NCI-H524 treated with DMSO at 0.1 percent for 48 hours (cell line): Measurements from ENCODE around the gene PLAC8L1.

Source experiments
- DNase-seq: peaks from one replicate; lab custom pipeline; 2025; lab: John Stamatoyannopoulos, UW

Gene PLAC8L1

DNA sequence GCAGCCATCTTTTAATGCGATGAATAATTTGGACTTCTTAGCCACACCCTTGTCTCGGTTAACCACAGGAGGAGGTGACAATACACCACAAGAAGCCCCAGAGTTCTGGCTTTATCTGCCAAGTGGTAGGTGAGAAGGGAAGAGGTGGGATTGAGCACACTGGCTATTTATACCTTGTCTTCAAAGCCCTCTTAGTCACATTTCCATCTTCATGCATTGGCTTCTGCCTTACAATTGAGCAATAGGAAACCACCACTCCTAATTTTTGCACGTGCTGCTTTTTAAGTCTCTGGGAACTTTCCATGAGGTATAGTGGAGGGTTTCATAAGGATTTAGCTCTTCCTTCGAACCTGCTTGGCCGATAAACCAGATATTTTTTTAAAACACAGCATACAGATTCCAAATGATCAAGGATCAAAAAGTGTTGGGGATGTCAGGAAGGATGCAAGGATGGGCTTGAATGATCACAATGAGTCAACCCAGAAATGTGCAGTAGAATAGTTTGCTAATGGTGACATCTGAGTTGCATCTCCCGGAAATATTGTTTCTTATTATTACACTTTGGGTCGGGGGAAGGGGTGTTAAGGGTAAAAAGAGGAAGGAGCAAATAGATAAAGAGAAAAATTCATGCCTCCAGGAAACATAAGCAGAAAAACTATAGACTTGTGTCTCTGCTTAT is 25.5 kb downstream of the PLAC8L1 start:
- DNase-seq: no peak

DNA sequence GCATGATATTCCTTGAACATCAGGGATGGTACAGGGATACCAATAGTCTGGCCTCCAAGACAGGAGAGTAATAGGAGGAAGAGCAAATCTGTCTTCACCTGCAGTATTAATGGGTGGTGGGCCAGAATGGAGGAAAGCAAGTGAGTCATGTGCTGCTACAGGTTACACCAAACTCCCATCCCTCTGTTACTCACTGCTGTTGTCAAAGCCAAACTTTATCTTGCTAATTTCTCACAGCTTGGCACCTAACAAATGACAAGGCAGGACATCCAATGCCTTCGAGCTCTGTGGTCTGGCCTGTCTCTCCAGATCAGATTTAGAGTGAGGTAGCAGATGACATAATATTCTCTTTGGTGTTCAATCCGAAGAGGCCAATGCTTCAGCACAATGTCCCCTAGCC is 26.8 kb downstream of the PLAC8L1 start:
- no peak for DNase-seq

DNA sequence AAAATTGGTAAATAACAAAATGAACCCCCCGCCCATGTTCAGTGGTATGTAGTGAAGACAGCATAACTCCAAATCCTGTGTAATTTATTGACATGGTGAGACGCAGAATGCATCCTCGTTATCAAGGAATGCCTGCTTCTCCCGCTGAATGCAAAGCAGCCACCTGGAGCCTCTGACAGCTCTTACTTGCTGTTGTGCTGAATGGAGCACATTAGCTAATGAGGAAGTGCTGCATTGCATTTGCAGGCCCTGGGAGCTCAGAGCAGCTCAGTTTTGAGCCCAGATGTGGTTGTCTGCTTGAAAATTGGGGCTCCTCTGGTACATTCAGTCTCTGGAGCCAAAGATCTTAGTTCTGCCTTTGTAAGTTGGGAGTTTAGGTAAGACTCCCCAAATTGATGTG is 28.9 kb downstream of the PLAC8L1 start:
- no peak for DNase-seq

DNA sequence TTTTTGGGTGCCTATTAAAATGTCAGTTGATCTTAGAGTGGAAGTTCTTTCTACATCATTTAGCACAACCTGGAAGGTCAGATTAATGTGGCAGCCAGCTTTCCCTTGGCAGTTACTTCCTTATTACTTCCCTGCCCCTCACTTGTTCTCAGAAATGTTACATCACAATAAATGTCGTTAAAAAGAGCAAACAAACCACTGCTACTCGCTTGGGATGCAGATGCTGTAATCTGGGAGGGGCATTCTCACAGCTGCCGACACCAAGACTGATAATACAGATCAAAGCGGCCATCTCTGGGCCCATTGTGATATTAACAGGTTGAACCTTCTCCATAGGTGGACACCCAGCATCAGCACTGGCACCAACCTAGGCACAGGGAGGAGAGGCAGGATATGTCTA is 29.3 kb downstream of the PLAC8L1 start:
- DNase-seq: no peak

DNA sequence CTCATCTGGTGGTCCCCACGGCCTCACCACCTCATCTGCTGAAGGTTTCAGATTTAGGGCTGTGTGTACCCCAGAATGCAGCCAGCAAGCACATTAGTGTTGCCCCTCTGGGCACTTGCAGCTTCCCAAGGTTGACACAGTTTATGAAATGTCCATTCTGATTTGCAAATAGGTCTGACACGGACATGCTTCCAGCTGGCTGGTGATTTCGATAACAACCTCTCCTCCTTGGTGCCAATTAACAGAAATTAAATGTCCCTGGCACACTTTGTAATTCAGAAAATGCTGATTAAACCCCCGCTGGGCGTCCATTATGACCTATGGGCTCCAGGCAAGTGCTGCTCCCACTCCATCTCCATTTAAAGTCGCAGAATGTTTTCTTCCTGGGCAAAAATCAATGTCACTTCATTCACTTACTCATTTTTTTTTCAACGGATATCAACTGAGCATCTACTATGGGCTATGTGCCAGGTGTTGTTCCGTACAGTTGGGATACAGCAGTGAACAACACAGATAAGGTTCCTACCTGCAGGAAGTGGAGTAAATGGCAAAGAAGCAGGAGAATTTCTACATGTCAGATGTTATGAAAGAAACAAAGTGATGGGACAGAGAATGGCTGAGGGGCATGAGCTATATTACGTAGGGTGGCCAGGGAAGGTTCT is 32.0 kb downstream of the PLAC8L1 start:
- DNase-seq: no peak

DNA sequence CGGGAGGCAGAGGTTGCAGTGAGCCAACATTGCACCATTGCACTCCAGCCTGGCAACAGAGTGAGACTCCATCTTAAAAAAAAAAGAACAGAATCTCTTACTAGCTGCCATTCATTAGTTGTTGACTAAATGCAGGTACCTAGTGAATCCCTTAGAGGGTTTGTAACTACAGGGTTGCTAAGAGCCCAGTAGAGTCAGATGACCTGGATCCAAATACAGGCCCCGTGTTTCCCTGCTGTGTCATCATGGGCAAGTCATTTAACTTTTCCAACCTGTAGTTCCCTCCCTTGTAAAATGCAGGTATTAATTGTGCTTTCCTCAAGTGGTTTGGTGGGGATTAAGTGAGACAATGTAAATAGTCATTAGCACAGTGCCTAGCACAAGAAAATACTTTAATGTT is 32.8 kb downstream of the PLAC8L1 start:
- DNase-seq: no peak

DNA sequence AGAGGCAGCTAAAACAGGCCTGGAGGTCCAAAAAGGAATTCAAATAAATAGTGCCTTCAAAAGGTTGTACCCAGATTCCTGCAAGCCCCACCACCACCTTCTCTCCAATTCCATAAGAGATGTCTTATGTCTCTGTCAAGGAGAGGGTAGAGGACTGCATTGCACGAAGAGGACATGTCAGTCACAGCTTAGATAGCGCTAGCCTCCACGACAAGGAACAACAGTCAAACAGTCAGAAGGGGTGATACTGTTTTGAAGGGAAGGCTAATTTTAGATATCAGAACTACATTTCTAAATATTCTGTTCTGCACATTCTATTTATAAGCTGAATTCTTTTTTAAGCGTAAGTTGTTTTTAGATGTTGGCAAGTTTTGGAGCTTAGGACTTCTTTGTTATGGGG is 34.2 kb downstream of the PLAC8L1 start:
- no peak for DNase-seq

DNA sequence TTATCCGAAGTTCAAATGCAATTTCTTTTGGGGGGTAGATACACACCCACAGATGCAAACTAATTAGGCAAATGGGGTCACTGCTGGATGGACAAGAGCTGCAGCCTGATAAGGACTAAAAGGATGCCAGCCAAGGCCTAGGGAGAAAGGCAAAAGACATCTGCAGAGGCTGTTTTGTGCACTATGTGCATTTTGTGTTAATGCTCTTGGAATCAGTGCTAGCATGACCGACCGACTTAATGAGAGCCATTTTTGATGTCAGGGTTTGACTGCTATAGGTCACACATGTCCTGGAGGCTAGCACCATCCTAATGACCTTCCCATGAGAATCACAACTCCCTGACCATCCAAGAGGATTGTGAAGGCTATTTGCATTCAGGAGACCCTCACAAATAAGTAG is 34.6 kb downstream of the PLAC8L1 start:
- no peak for DNase-seq

DNA sequence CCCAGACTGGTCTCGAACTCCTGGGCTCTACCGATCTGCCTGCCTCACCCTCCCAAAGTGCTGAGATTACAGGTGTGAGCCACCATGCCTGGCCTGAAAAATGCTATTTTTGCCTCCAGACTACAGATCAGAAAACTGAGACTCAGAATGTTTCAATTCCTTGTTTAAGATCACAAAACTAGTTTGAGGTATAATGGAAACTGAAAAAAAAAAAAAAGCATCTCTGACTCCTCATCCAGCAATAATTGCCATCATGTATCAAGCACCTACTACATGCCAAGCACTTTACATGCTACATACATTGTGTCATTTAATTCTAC is 35.6 kb downstream of the PLAC8L1 start:
- DNase-seq: no peak

DNA sequence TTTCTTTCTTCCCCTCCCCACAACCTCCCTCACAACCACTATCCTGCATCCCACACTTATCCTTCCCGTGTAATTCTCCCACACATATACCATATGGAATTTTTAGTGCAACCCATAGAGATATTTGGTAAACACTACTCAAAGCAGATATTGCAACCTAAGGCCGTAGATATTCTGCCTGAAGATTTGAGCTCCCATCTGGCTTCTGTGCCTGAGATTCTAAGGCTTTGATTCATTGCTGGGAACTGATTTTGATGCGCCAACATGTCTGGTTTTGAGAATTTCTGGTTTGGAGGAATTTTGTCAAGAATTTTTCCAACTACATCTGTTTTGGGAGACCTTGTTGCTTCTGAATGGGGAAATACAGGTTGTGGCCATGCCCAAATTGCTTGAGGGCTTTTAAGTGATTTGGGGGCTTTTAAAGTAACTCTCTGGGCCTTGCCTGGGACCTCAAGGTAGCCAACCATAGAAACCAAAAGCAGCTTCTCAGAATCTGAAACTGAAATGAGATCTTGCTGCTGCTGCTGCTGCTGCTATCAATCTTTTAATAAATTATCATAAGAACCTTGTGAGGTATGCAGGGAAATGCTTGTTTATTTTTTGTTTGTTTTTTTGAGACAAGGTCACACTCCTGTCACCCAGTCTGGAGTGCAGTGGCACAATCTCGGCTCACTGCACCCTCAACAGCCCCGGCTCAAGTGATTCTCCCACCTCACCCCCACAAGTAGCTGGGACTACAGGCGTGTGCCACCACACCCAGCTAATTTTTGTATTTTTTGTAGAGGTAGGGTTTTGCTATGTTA is 36.2 kb downstream of the PLAC8L1 start:
- no peak for DNase-seq

DNA sequence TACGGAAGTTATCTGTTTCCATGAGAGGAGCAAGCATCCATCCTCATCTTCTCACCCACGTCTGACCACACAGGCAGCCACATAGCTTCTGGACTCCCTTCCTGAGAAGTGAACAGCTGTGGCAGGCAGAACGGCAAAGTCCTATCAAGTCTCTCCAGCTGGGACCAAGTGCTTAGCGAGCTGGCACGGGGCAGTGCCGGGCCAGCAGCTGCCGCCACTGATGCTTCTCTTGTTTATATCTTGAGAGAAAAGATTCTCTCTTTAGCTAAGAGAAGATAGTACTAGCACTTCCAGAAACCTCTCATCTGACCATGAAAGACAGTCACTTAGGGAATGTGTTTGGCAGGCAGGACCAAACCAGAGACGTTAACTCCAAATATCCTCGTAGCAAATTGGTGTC is 37.2 kb downstream of the PLAC8L1 start:
- peak; percentile 64 for DNase-seq

DNA sequence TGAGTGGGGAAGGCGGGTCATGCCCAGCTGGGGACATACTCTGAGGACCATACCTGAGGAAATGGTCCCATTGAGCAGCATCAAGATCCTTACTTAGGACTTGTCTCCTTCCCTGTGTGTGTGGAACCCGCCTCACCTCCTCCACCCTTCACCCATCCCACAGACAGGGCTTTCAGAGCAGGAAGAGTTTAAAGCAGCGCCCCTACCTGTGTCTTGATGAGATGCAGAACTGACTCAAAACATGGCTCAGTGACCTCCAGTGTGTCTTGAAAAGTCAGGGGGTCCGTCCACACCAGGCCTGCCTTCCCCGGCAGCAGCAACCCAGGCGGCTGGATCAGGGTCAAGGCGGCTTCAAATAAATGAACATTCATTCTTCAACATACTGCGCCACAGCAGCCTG is 38.4 kb downstream of the PLAC8L1 start:
- no peak for DNase-seq

DNA sequence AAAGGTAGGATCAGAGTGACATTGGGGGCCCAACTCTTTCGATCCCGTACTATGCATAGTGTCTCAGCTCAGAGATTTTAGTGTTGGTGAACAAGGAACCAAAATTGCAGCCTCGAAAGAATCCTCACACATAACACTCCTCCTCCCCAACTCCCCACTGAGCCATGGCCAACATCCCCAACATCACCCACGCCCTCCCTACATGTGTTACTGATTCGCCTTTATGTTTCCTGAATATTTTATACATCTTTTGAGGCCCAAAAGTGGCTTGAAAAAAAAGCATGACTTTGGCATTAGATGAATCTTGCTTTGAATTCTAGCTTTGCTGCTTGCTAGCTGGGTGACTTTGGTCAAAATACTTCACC is 45.2 kb downstream of the PLAC8L1 start:
- DNase-seq: no peak

DNA sequence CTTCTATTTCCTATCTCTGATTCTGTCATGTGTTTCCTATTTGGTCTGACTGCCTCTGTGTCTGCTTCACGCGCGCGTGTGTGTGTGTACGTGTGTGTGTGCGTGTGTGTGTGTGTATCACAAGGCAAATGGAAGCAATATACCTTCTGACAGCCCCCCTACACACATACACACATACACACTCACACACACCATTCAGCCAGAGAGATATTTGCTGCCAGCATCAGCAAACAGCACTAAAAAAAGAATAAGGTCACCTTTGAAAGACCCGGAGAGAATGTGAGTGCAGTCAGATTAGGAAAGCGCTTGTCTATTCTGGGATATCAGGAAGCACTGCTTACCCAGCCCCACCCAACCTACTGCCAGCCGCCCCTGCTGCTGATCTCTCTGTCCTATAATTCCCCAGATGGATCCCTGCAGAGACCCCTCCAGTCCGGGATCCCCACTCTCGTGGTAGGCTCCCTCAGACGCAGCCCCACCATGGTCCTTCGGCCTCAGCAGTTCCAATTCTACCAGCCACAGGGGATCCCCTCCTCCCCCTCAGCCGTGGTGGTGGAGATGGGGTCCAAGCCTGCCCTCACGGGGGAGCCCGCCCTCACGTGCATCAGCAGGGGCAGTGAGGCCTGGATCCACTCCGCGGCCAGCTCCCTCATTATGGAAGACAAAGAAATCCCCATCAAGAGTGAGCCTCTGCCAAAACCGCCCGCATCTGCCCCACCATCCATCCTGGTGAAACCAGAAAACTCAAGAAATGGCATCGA is 45.7 kb downstream of the PLAC8L1 start:
- DNase-seq: no peak

DNA sequence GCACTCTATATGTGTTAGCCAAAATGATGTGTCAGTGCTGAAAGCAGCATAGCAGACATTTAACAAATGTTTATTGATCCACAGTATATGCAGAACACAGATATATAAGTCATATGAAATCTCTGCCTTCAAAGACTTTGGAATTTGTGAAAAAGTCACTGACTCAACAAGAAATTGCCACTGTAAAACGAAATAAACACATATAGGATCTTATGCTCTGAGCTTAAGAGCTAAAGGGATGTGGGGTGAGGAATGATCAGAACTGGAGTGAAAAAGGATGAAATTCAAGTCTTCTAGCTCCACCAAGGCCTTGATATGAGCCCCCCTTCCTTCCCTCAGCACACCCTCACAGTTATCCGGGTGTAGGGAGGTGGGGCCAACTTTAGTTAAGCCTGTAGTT is 49.9 kb downstream of the PLAC8L1 start:
- no peak for DNase-seq

DNA sequence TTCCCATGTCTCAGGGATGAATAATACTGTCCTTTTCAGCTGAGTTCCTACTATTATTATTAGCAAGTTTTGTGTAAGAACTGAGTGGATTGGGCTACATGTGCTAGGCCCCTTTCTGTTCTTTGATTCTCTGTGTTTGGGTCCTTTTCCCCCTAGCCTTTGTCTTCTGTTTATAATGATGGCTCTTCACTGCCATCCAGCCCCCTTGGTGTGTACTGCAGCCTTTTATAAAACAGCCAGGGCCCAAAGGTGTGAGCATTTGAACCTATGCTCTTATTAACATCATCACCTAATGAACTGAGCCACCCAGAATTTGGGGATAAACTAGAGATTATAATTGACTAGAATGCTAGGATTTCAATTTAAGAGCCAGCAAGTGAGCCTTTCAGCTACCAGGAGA is 52.6 kb downstream of the PLAC8L1 start:
- no peak for DNase-seq

DNA sequence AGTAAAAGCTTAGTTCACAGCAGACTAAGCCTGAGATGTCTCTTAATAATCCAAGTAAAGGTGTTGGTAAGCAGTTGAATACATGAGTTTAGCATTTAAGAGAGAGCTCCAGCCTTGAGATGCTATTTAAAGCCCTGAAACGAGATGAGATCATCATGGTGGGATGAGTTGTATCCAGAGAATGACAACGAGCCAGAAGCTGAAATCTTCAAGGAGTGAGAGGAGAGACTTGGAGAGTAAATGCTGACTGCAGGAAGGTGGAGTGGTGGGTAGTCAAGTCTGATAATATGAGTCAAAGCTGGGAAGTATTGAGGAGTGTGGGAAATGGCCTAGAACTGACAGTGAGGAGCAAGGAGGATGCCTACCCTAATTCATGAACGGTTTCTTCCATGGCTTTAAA is 53.7 kb downstream of the PLAC8L1 start:
- no peak for DNase-seq

DNA sequence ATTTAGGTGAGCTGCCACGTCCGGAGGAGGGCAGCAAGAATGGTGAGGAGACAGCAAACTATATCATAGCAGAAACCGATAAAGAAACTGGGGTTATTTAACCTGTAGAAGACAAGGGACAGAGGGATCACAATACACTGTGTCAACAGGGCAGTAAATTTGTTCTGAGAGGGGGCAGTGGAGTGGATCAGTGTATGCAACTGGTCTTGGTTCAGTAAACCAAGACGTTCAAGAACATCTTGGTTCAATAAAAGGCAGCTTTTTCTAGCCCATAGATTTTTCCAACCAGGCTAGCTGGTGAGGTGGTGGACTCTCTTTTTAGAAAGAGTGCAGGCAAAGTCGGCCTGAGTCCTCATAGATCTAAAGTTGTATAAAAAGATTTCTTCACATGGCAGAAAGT is 55.3 kb downstream of the PLAC8L1 start:
- DNase-seq: no peak

DNA sequence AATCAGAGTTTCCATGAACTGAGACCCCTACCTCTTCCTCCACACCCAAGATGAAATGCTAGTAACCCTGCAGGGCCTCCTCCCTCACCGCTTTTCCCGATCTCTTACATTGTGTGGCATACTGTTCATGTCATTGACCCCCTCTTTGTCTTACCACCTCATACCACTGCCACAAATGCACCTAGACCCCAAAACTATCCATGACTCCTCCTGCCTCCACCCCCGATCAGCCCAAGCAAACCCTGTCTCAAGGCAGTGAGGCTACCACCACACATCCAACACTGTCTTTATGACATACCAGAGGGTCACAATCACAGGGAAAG is 55.7 kb downstream of the PLAC8L1 start:
- DNase-seq: no peak

DNA sequence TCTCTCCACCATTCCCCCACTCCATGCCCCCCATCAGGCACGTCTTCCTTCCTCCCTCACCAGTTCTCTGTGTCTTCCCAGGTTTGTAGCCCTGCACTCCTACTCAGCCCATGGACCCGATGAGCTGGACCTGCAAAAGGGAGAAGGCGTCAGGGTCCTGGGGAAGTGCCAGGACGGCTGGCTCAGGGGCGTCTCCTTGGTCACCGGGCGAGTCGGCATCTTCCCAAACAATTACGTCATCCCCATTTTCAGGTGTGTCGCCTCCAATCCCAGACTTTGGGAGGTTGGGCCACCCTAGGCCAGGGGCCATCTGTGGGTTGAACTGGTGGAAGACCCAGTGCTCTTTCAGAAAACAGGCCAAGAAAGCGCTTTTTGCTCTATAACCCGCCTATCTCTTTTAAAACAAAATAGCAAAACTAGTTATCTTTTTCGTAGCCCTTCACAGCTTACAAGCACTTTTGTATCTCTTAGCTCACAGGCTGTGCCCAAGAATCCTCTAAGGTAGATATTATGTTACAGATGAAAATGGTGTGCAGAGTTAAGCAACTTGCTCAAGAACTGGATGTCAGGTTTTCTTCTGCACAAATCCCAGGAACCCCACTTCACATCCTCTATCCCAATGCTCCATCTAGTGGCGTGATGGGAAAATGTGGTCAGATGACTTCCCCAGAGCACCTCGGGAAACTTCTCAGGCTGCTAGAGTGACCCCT is 56.2 kb downstream of the PLAC8L1 start:
- DNase-seq: peak; percentile 2

DNA sequence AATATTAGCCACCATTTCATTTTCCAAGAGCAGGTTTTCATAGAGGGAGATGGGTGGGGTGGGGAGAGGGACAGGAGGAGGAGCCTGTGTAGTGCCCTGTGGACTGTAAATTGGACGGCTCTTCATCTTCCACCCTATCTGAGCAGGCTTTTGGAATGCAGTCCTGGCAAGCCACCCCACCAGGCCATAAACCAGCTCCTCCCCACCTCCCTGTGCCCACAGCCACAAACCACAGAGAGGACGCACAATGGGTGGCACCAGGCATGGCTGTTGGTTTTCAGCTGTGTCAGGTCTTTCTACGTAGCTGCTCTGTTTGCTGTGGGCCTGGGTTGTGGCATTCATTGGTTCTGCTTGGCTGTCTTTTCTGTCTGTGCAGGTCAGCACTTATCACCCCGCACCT is 58.0 kb downstream of the PLAC8L1 start:
- no peak for DNase-seq

DNA sequence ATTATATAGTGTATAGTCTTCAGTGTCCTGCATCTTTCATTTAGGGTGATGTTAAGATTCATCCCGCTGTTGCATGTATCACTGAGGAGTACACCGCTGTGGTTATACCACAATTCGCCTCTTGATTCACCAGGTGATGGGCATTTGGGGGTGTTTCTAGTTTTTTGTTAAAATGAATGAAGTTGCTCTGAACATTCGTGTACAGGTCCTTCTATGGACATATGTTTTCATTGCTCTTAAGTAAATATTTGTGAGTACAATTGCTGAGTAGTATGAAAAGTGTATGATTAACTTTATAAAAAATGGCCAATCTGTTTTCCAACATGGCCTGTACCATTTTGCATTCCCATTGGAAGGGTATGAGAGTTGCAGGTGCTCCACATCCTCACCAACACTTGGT is 61.7 kb downstream of the PLAC8L1 start:
- DNase-seq: no peak
